Urothelium cell line (cell line): ENCODE measurements around the gene HYOU1.
"Not testable (repeated sequence)": the region's sequence is repeated elsewhere in the genome, so short reads cannot be mapped to it uniquely, and the experiment has no call there.

Experiments used
- DNase-seq: peaks from one replicate; pipeline ENCODE4 v3.0.0; 2011; ENCODE audit warnings: low spot score, mixed read lengths
- FAIRE-seq: peaks from 2 replicates; lab custom pipeline; 2011; peaks lifted over from hg19 to GRCh38; lab: Jason Lieb, UNC

HYOU1 gene

DNA sequence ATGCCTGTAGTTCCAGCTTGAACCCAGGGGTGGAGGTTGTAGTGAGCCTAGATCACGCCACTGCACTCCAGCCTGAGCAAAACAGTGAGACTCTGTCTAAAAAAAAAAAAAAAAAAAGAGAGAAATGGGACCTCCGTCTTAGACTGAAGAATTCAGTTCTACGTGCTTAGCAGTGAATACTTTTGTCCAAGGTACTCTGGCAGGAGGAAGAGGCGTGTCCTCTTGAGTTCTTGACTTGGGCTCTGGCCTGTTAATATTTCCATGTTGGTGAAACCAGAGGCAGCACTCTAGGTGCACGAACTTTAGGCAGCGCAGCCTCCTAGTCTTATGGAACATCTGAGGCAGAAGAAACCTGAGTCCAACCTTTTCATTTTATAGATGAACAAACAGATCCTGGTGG is 30.1 kb upstream of the HYOU1 start:
- DNase-seq (no peak), FAIRE-seq (no peak)

DNA sequence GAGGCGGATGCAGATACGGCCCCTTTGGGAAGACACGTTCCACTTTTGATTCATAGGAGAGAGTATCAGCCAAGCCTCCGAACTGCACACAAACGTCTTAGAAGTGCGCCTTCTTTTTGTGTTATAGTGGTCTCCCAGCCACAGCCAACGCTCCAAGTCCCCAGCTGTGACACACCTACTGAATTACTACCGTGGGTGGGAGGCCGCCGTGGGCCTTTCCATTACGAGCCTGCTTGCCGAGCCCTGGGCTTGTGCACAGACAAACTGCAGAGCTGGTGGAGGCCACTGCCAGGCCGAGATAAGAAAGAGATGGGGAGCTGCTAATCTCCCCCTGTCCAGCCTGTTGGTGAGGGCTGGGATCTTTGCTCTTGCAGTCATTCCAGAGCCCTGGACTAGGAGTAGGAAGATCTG is 28.4 kb upstream of the HYOU1 start:
- FAIRE-seq = no peak
- DNase-seq = no peak

DNA sequence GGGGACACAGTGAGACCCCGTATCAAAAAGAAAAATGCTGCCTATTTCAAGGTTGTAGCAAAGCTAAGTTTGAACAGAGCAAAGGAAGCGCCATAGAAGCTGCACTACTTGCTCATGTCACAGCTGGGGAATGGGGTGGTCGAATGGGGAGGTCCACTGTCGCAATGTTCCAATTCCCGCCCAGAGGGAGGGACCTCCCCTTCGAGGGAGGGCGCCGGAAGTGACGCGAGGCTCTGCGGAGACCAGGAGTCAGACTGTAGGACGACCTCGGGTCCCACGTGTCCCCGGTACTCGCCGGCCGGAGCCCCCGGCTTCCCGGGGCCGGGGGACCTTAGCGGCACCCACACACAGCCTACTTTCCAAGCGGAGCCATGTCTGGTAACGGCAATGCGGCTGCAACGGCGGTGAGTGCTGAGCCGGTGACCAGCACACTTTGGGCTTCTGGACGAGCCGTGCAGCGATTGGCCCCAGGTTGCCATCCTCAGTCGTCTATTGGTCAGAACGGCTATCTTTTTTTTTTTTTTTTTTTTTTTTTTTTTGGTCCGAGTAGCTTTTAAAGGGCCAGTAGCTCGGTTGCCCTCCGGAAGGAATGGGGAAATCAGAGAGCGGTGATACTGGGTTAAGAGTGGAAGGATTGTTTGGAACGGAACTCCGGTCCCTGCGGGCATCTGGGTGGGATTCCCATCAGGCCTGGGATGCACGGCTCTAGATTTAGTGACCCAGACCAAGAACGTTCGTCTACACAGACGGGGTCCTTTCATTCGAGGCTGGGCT is 27.8 kb upstream of the HYOU1 start, which contains the start of gene HMBS:
HMBS (plus strand) TSS at position 219 of the 774 bp plus-strand sequence; CDS start at position 372, 153 bp downstream.
- DNase-seq = peak; percentile 88
- FAIRE-seq = no peak

DNA sequence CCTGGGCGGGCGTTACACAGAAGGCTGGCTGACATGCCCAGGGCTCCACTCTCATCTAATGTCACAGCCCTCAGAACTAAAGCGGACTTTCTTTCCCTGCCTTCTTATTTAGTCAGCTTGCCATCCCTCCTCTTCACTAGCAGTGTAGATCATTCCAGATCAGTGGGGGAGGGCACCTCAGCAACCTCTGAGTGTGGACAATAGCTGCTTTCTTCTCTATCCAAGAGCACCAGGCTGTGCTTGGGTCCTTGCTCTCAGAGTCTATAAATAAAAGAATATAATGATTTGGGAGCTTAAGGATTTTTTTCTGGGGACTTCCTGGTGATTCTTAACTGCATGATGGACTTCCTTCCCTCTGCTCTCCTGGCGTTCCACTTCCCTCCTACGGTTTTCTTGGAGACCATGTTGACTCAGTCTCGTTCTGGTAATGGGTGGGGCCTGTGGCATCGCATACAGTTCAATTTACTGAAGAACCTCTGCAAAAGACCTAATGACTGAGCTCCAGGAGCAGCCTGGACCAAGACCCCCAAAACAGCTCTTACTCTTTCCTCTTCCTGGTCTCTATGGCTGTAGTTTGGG is 24.8 kb upstream of the HYOU1 start:
- FAIRE-seq (no peak), DNase-seq (no peak)

DNA sequence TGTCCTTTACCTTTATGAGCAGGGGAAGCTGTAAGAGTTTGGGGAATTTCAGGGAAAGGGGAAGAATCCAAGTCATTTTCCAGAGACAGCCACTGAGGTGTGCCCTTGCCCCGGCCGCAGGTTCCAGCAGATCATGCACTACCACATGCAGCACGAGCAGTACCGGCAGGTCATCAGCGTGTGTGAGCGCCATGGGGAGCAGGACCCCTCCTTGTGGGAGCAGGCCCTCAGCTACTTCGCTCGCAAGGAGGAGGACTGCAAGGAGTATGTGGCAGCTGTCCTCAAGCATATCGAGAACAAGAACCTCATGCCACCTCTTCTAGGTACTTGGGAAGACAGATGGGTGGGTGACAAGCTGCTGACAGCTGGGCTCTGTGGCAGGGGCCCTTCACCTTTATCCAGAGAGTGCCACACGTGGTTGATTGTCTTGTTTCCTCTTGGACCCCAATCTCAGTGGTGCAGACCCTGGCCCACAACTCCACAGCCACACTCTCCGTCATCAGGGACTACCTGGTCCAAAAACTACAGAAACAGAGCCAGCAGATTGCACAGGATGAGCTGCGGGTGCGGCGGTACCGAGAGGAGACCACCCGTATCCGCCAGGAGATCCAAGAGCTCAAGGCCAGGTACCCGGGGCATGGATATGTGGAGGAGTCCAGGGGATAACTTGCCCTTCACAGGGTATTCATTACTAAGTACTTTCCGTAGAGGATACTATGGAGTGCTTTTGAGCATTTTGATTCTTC is 21.8 kb upstream of the HYOU1 start:
- FAIRE-seq (no peak), DNase-seq (no peak)

DNA sequence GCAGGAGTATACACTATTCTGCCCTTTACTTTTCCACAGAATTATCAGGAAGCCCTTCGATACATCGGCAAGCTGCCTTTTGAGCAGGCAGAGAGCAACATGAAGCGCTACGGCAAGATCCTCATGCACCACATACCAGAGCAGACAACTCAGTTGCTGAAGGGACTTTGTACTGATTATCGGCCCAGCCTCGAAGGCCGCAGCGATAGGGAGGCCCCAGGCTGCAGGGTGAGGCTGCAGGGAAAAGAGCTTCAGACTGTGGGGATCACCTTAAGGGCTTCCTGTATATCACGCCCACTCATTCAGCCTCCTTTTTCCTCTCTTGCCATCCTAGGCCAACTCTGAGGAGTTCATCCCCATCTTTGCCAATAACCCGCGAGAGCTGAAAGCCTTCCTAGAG is 20.8 kb upstream of the HYOU1 start:
- no peak for FAIRE-seq
- no peak for DNase-seq

DNA sequence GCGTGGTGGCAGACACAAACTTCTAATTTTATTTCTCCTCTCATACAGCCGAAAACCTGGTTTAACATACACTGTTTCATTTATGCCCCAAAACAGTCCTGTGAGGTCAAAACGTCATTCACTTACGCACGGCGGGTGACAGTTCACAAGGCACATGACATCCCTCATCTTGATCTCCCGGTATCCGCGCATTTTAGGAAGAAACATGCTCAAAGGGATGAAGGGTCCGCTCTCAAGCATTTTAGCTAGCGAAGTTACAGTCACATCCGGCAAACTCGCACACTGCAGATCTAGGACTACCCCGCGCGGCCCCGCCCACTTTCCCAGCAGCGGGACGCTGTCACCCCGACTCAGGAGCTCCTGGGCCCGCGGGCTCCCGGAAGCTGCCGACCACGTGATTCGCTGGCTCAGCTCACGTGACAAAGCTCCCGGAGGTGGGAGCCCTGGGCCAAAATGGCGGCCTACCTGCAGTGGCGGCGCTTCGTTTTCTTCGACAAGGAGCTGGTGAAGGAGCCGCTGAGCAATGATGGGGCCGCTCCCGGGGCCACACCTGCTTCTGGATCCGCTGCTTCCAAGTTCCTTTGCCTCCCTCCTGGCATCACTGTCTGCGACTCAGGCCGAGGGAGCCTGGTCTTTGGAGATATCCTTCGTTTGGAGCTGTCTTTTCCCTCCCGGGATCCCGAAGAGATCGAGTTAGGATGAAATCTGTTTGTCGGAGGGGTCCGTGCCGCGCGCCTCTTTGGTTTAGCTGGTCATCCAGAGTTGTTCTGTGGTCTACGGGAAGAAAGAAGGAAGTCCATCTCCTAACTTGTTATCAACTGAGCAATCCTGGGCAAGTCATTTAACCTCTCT is 10.6 kb upstream of the HYOU1 start, which contains the start of gene VPS11:
VPS11 (plus strand) TSS at position 448 of the 852 bp plus-strand sequence; CDS start at position 454, 6 bp downstream.
- peak; percentile 96 for DNase-seq
- no peak for FAIRE-seq

DNA sequence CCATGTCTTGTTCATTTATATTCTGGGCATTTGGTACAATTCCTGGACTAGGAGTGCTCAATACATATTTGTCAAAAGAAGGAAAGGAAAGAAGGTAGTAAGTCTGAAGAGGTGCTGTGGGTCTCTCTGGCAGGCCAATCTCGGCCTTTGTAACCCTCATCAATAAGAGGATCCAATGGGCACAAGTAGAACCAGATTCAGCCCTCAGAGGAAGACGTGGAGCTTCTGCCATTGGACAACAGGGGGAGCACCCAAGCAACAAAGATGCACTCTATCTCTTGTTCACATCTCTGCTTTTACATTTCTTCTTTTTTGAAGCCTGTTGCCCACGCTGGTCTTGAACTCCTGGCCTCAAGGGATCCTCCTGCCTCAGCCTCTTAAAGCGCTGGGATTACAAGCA is 8.4 kb upstream of the HYOU1 start:
- FAIRE-seq (no peak), DNase-seq (peak; percentile 12)

DNA sequence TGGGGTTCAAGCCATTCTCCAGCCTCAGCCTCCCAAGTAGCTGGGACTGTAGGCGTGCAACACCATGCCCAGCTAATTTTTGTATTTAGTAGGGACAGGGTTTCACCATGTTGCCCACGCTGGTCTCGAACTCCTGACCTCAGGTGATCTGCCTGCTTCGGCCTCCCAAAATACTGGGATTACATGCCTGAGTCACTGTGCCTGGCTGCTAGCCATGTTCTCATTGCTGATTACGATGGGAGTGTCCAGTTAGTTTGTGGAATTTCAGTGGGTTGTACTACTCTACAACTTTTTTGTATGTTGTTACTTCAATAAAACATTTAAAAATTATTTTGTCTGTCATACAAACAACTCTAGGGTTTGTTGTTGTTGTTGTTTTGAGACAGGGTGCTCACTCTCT is 5.8 kb upstream of the HYOU1 start:
- FAIRE-seq (no peak), DNase-seq (no peak)

DNA sequence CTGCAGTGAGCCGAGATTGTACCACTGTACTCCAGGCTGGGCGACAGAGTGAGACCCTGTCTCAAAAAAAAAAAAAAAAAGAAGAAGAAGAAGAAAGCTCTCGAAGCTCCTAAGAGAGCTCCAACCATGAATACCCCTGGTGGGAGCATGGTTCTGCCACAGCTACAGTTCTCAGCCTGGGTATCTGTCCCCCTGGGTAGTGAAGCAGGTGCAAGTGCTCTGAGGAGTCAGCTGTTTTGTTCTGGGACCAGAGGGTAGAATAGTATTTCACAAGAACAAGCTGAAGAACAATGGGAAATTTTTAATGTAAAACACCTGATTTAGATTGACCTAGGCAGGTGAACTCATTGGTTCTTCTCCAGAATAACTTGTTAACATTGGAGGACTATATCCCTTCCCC is 4.3 kb upstream of the HYOU1 start:
- FAIRE-seq = no peak
- no peak for DNase-seq

DNA sequence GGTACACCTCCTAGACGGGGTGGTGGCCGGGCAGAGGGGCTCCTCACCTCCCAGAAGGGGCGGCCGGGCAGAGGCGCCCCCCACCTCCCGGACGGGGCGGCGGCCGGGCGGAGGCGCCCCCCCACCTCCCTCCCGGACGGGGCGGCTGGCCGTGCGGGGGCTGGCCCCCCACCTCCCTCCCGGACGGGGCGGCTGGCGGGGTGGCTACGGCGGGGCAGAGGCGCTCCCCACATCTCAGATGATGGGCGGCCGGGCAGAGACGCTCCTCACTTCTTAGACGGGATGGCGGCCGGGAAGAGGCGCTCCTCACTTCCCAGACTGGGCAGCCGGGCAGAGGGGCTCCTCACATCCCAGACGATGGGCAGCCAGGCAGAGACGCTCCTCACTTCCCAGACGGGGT is 2.1 kb upstream of the HYOU1 start:
- FAIRE-seq, DNase-seq: not testable (repeated sequence)

DNA sequence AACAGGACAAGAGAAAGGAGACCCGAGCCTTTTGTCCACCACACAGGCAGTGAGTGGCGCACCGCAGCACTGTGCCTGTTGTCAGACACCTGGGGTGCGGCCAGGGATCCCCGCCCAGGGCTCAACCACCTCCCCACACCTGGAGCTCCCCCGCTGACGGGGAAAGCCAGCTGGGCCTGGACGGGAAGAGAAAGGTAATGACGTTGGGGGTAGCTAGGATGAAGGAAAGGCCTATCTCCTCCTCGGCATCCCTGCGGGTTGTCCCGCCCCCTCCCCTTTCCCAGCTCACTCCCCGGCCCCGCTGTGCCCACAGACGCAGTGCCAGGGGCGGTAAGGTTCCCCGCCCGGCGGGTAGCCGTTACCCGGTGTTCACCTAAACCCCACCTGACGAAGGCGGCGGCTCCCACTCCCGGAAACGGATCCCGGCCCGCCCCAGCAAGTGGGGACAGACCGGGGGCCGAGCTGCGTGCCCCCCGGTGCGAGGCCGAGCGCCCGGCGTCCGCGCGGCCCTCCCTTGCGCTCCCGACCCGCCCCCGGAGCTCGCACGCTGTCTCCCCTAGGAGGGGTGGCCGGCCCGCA is 495 bp downstream of the HYOU1 start:
- DNase-seq (peak; percentile 17), FAIRE-seq (no peak)

DNA sequence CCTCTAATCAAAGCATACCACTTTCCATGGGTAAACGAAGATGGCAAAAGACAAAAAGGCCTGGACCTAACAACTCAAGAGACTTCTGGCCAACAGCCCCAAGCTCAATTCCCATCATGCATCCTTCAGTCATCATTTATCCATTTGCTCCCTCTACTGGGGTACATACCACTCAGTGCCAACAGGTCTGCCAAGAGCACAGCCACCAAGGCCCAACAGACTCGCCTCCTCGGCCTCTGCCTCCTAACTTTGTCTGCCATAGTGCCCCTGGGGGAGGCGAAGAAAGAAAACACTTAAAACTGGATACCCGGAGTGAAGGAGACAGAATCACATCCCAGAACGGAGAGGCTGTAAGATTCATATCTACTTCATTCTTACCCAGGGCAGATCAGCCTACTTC is 1.1 kb downstream of the HYOU1 start:
- peak; percentile 9 for DNase-seq
- FAIRE-seq = no peak

DNA sequence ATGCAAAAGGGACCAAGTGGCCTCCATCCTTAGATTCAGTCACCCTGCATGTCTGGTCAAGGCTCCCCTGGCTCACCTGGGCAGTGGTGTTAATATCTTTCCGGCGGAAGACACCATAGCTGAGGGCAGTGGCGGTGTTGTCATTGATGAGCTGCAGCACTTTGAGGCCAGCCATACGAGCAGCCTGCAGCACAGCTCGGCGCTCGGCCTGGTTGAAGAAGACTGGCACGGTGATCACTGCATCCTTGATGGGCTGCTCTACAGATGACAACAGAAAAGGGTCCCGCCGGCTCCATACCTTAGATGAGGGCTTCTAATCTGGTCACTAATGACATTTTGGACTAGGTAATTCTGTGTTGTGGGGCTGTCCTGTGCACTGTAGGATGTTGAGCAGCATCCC is 2.6 kb downstream of the HYOU1 start:
- FAIRE-seq (no peak), DNase-seq (no peak)

DNA sequence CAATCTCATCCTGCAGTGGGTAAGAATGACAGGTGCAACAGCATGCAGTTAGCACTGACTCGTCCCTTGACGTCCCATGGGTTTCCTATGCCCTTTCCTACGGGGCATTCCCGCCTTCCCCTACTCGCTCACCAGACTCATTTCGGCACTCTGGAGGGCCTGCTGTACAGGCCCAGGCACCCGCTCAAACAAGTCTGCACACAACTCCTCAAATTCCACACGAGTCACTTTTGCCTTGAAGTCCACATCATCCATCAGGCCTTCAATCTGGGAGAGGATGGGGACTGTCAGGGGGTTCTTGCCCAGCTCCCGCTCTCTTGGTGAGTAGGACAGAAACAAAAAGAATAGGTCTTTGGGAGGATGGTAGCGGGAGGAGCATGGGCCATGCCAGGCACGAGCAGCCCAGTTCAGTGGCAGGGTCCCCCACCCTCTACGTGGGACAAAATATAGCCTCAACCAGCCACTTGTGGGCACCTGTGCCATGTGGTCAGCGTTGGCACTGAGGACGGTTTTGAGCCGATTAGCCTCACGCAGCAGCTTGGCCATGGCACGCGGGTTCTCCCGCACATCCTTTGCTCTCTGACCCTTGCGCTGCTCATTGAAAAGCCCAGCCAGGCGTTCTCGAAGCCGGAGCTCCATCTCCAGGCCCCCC is 4.7 kb downstream of the HYOU1 start:
- no peak for FAIRE-seq
- DNase-seq = no peak

DNA sequence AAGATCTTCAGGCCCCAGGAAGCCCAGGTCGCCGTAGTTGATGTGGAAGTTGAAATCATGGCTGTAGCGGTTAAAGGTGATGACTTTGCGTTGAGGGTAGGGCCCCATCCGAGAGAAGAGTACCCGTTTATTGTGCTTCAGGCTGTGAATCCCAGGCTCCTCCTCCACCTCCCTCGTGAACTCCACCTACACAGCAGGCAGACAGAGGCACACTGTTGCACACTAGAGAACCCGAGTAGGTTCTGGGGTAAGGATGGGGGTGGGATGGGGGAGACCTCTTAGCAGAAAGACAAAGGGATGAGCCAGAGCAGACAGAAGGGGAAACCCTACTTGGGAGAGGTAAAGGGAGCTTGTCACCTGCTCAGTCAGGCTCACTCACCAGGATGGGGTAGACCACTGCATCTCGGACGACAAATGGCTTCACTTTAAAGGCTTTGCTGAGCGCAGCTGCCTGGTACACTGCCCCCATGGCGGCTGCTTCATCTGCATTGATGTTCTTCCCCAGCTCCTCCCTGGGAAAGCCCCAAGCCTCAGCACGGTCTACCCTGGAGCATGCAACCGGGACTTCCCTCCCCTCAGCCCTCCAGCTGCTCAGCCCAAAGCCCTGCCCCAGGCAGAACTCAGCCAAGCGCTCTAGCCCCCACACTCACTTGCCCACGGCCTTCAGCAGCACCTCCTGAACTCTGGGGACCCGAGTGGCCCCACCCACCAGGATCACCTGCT is 5.4 kb downstream of the HYOU1 start:
- DNase-seq = no peak
- no peak for FAIRE-seq

DNA sequence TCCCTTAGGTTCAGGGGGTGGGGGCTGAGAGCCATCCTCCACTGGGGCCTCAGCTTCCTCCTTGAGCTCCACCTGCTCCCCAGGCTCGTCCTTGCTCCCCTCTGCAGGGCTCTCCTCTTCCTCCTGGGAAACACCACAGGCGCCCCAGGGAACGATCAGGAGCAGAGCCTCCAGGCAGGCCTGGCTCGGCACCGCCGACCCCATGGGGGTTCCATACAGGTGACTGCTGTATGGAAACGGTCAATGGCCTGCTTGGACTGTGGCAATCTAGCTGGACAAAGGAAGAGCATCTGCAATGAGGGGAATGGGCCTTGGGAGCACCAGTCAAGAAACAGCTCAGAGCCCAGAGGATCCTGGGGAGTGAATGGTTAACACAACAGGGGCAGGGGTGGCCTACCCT is 7.9 kb downstream of the HYOU1 start:
- FAIRE-seq (no peak), DNase-seq (no peak)

DNA sequence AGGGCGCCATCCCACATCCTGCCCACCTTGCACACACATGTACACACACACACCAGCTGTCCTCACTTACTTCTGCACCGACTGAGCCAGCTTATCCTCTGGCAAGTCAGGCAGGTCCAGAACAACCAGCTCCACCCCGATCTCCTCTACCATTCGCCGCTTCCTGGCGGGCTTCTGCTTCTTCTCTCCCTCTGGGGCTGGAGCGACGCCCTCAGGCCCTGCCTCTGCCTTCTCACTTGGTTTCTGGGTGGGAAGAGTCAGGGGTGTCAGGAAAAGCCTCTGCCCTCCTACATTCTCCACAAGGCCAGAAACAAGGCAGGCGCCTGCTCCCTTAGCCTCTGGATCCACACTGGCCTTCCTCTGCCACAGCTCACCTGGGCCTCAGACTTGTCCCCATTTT is 8.4 kb downstream of the HYOU1 start:
- FAIRE-seq = no peak
- DNase-seq = no peak

DNA sequence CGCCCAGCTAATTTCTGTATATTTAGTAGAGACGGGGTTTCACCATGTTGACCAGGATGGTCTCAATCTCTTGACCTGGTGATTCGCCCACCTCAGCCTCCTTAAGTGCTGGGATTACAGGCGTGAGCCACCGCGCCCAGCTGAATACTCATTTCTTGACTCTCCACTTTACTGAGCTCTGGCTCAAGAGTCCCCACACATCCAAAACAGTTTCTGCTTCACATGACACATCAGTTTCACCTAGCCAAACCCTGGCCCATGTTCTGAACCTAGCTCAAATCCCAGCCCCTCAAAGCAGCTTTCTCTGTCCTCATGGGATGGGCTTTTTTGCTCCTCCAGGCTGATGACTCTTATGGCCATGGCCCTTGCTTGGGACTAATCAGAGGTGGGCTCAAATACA is 9.8 kb downstream of the HYOU1 start:
- DNase-seq (no peak), FAIRE-seq (no peak)
